Stimulated activated CD4-positive, alpha-beta T cell treated with anti-CD3 and anti-CD28 coated beads, TNF-alpha, amount 100 ng/mL, for 24 hours (primary cell): ENCODE results near the gene TMIGD1.

Source experiments
- DNase-seq, 3 experiments: peaks; one replicate each; pipeline ENCODE4 v3.0.0-alpha.2; 2020; ENCODE audit warnings: low read depth in 3 of 3

TMIGD1 gene

DNA sequence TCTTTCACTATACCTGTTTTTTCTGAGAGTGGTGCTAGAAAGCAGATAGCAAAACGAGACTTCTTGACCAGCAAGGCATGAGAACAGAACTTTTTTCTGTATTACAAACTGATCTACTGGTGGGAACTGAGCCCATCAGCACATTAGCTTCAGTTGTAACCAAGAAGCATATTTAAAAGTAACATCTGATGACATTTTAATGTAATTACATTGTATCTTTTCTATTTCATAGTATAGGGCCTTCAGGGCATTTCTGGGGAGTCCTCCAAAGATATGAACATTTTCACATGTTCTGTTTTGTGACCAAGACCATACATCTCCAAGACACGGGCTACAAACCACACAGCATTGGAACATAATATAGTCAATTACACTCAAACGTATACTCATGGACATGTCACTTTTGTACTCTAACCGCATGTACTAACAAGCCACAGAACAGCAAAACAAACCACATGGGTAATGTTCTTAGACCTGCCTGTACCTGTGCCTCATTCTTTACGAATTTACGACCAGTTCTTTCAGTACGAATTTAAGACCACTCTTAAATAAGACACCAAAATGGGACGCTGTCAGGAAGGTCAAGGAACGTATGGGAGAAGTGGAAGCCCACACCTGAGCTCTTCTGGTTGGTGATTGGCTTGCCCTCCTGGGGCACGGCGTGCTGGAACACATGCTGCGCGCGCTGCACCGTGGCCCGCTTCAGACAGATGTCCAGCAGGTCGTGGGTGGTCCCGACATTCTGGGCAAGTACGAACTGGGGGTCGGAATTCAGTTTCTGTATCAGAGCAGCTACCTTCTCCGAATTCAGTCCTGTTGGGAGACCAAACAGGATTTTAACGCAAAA, 42.9 kb downstream of the TMIGD1 start:
- peak; percentile 16 to 46 (median 23) for DNase-seq

- DNase-seq: no peak
Observed at GRCh38 chr17:30290077-30290476, 43.8 kb downstream of the TMIGD1 start.

DNA sequence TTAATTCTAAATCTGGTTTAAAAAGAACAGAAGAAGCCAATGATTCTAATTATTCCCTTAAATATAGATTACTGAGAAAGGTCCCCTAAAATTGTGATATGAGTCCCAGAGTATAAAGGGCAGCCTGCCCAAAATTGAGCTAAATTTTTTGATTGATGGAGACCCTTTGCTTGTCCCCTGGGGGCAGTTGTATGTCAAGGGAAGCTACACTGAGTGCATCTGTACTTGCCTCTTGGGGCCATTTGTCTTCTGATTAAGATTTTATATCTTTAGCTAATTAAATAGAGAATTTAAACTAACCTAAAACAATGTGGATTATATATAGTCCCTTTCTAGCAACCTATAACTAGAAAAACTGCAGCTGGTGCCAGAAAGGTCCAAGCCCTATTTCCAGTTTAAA, 54.7 kb downstream of the TMIGD1 start:
- no peak for DNase-seq

- no peak for DNase-seq
Observed at GRCh38 chr17:30278032-30278431, 55.8 kb downstream of the TMIGD1 start.

GRCh38 chr17:30275911-30276310, 57.9 kb downstream of the TMIGD1 start:
- DNase-seq: no peak

GRCh38 chr17:30274887-30275286, 59.0 kb downstream of the TMIGD1 start:
- DNase-seq: no peak

DNA sequence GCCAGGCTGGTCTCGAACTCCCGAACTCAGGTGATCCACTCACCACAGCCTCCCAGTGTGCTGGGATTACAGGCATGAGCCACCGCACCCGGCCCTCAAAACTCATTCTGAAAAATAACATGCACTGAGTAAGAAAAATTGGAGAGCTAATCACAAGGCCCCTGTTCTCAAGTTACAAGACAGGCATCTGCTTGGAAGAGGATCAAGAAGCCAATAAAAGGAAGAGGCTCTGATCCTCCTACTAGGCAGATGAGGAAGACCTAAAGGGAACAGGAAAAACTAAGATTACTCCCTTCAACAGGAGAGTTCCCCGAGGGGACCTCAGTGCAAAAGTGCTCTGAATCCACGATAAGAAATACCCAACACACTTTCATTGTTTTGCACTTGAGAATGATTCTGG, 60.5 kb downstream of the TMIGD1 start:
- DNase-seq: no peak

- DNase-seq: no peak
Observed at GRCh38 chr17:30271102-30271501, 62.8 kb downstream of the TMIGD1 start.

DNA sequence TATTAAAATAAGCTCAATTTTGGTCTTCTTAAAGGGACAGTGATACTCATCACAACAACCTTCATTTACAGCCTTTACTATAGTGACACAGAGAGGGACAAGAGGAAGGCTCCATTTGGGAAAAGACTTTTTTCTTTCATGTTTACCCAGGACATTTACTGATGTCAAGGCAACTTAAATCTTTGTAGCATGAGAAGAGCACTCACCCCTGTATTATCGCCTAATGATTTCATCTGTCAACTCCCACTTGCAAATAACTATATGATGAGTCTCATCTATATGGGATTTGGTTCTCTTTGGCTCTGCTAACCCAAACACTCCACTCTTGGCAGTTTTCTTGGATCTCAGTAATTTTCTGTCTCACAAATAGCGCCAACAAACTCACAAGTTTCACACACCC, 66.2 kb downstream of the TMIGD1 start:
- no peak for DNase-seq
